Measurements from ENCODE around the gene HECTD1. TPM values are rescaled to one million over a fixed set of nuclear protein-coding genes. Genes with fewer than 3 reads are reported as not detected.
"Not testable (repeated sequence)": the region's sequence is repeated elsewhere in the genome, so short reads cannot be mapped to it uniquely, and the experiment has no call there.

HECTD1 gene
- total and polyA plus RNA-seq, 3 experiments from 2014 or later: 33.6 to 112 (median 101) TPM

DNA sequence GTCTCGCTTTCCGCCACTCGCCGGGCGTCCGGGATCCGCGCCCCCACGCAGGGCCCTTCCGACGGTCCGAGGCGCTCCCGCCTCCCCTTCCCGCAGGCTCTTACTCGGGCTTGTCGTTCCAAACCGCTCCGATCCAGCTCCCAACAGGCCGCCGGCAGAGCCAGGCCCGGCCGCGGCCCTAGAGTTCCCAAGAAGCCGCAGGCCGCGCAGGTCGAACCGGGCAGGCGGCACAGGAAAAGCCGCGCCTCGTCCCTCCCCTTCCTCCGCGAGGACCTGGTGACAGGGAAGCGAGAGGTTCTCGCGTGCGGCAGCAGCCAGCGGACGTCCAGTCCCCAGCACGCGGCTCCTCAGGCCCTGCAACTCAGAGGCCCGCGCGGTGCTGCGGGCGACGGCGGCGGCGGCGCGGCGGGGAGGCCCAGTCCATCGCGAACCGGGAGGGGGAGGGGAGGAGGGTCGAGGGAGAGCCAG is 272 bp downstream of the HECTD1 start:
- H3K4me1 ChIP-seq (ENCODE audit: insufficient read depth, low read length): peaks cover 38% of the 10 kb centered on the region
- Mint-ChIP-seq H3K4me3 (peak overlapping the region; percentile 88 to 98 (median 93)), H3K36me3 (peaks cover 0 to 34% (median 6%) of the 10 kb centered on the region in 3 donors), H3K9me3 (no peaks in the 10 kb centered on the region), H3K27me3 (peaks cover 0 to 5% of the 10 kb centered on the region in 2 donors), H3K27ac (peak overlapping the region; percentile 92 to 100 (median 96)), H3K4me1 (peaks cover 54 to 74% (median 71%) of the 10 kb centered on the region in 3 donors)
- H3K9me3 ChIP-seq (ENCODE audit: low read length): no peaks in the 10 kb centered on the region
- peak overlapping the region; percentile 96 for H3K27ac ChIP-seq (ENCODE audit: low read depth, low read length)
- CTCF ChIA-PET: interaction anchor here (0.8 to 3.0 kb wide), 28 partner anchors 9 to 219 kb away, joined by 3 to 12 read pairs (median 4); partner anchors contain the start of genes AP4S1 and STRN3
- H3K36me3 ChIP-seq (ENCODE audit: insufficient read depth, low read length): peaks cover 4% of the 10 kb centered on the region
- H3K27me3 ChIP-seq (ENCODE audit: insufficient read depth, low read length, poor library complexity, severe bottlenecking): no peaks in the 10 kb centered on the region
- no peak for DNase-seq
- POLR2A ChIA-PET: interaction anchor here (0.6 to 3.7 kb wide), 13 partner anchors 9 to 585 kb away, joined by 3 to 22 read pairs (median 4); partner anchors contain the start of genes AP4S1, HEATR5A, SCFD1 and STRN3
- peak overlapping the region; percentile 27 for H3K4me3 ChIP-seq (ENCODE audit: low read length)

DNA sequence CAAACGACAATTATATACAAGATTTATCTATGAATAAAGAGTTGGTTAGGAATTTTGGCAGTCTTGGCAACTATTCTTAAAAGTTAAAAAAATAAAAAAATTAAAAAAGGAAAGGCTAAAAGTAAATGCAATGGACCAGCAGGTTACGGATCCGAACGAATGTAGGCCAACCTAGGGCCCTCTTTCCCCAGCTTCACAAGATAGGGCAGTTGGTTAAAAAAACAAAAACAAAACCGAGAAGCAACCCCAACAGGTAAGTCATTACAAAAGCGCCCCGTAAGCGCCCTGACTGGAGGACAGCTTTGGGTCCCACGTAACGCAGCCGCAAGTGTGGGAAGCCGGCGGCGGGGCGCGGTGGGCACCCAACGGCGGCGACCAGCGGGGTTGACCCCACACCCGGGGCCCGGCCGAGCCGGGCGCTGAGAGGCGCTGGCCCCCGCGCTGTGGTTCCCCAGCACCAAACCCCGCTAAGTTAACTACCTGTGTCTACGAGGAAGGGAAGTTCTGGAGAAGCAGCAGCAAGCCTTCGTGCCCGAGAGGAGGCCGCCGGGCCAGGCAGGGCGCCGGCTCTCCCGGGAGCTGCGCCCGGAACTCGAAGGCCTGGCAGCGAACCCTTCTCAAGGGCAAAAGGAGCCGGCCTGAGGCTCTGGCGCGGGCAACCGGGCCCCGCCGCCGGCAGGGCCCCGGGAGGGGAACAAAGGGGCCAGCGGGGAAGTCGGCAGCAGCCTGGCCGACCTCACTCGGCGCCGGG is 882 bp downstream of the HECTD1 start:
- Histone ChIP-seq H3K9me3 (ENCODE audit: low read length) (no peaks in the 10 kb centered on the region), H3K36me3 (ENCODE audit: insufficient read depth, low read length) (peaks cover 4% of the 10 kb centered on the region), H3K4me1 (ENCODE audit: insufficient read depth, low read length) (peaks cover 38% of the 10 kb centered on the region), H3K27me3 (ENCODE audit: insufficient read depth, low read length, poor library complexity, severe bottlenecking) (no peaks in the 10 kb centered on the region), H3K4me3 (ENCODE audit: low read length) (peak overlapping the region; percentile 27), H3K27ac (ENCODE audit: low read depth, low read length) (peak overlapping the region; percentile 96)
- H3K4me1 Mint-ChIP-seq: peaks cover 53 to 76% (median 70%) of the 10 kb centered on the region in 3 donors
- CTCF ChIA-PET: interaction anchor here (0.8 to 3.0 kb wide), 21 partner anchors 9 to 181 kb away, joined by 3 to 12 read pairs (median 4); partner anchors contain the start of genes AP4S1 and STRN3
- peaks cover 0 to 5% of the 10 kb centered on the region in 2 donors for H3K27me3 Mint-ChIP-seq
- H3K9me3 Mint-ChIP-seq: no peaks in the 10 kb centered on the region
- peak; percentile 18 to 69 (median 65) for DNase-seq
- H3K4me3 Mint-ChIP-seq: peak overlapping the region; percentile 84 to 98 (median 92)
- peak overlapping the region; percentile 74 to 100 (median 96) for H3K27ac Mint-ChIP-seq
- H3K36me3 Mint-ChIP-seq: peaks cover 0 to 38% (median 5%) of the 10 kb centered on the region in 3 donors
- POLR2A ChIA-PET: interaction anchor here (1.1 to 3.7 kb wide), 10 partner anchors 12 to 256 kb away, joined by 3 to 22 read pairs (median 4); partner anchors contain the start of genes AP4S1, HEATR5A and STRN3

- peaks cover 52 to 77% (median 69%) of the 10 kb centered on the region in 3 donors for H3K4me1 Mint-ChIP-seq
- Histone ChIP-seq H3K27me3 (ENCODE audit: insufficient read depth, low read length, poor library complexity, severe bottlenecking) (no peaks in the 10 kb centered on the region), H3K27ac (ENCODE audit: low read depth, low read length) (peak overlapping the region; percentile 96), H3K4me1 (ENCODE audit: insufficient read depth, low read length) (peaks cover 37% of the 10 kb centered on the region), H3K36me3 (ENCODE audit: insufficient read depth, low read length) (peaks cover 4% of the 10 kb centered on the region), H3K9me3 (ENCODE audit: low read length) (no peaks in the 10 kb centered on the region), H3K4me3 (ENCODE audit: low read length) (peak overlapping the region; percentile 27)
- peaks cover 0 to 5% of the 10 kb centered on the region in 2 donors for H3K27me3 Mint-ChIP-seq
- H3K4me3 Mint-ChIP-seq: peak overlapping the region; percentile 78 to 98 (median 92)
- H3K9me3 Mint-ChIP-seq: no peaks in the 10 kb centered on the region
- ChIA-PET CTCF (interaction anchor here (1.3 to 2.1 kb wide), 3 partner anchors 13 to 180 kb away, joined by 3 to 7 read pairs (median 5); partner anchors contain the start of genes AP4S1 and STRN3), POLR2A (interaction anchor here (1.3 to 1.7 kb wide), 3 partner anchors 68 to 257 kb away, joined by 4 to 5 read pairs (median 4); no protein-coding TSS in a partner anchor)
- DNase-seq: peak in 1 of 5 donors; percentile 24
- peak overlapping the region; percentile 74 to 100 (median 95) for H3K27ac Mint-ChIP-seq
- peaks cover 0 to 44% (median 6%) of the 10 kb centered on the region in 3 donors for H3K36me3 Mint-ChIP-seq
Measured at GRCh38 chr14:31205681-31206535, 1.7 kb downstream of the HECTD1 start.

DNA sequence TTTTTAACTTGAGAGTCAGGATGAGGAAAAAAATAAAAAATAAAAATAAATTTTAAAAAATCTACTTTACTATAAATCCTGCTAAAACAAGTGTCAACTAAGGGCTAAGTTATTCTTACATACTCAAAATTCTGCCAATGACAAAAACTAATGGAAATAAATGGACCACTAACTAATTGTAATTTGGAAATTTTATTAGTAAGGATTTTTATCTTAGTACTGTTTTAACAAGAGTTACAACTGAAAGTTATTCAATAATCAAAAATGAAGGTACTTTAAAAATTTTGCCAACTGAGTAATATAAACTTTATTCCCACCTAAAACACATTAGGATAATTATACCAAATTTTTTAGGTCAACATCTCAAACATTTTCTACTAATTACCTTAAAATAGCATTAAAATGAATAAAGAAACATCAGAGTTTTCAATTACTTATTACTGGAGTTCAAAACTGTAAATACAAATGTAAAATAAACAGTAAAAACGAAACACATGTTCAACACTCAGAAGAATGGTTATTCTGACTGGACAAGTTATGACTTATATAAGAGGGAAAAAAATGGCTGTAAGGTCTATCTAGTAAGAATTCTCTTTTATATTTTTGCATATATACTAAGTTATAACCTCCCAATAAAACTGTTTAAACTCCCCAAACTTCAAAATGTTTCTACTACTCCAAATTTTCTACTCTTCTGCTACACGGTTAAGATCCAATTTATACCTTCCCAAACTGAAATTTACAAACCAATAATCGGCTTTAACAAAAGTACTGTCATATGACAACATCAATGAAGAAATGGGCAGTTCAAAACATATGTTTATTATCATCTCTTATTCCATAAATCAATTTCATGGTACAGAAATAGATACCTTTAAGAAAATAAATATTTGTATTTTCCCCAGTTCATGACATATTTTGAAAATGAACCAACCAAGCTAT is 2.7 kb downstream of the HECTD1 start:
- peaks cover 4% of the 10 kb centered on the region for H3K36me3 ChIP-seq (ENCODE audit: insufficient read depth, low read length)
- no peak for DNase-seq
- Mint-ChIP-seq H3K27ac (peak overlapping the region in 7 of 8 donors; percentile 9 to 98 (median 85)), H3K9me3 (no peaks in the 10 kb centered on the region), H3K27me3 (peaks cover 0 to 5% of the 10 kb centered on the region in 2 donors), H3K4me3 (peak overlapping the region; percentile 65 to 98 (median 92)), H3K4me1 (peaks cover 50 to 76% (median 68%) of the 10 kb centered on the region in 3 donors), H3K36me3 (peaks cover 0 to 52% (median 11%) of the 10 kb centered on the region in 3 donors)
- peaks cover 29% of the 10 kb centered on the region for H3K4me1 ChIP-seq (ENCODE audit: insufficient read depth, low read length)
- ChIA-PET CTCF (no interaction called here), POLR2A (interaction anchor here (1.3 kb wide), 1 partner anchor 87 kb away, joined by 5 read pairs; no protein-coding TSS in a partner anchor)
- no peak overlapping the region for H3K27ac ChIP-seq (ENCODE audit: low read depth, low read length)
- no peaks in the 10 kb centered on the region for H3K27me3 ChIP-seq (ENCODE audit: insufficient read depth, low read length, poor library complexity, severe bottlenecking)
- H3K4me3 ChIP-seq (ENCODE audit: low read length): peak overlapping the region; percentile 27
- no peaks in the 10 kb centered on the region for H3K9me3 ChIP-seq (ENCODE audit: low read length)

GRCh38 chr14:31203899-31204592 is 3.5 kb downstream of the HECTD1 start:
- H3K9me3 ChIP-seq (ENCODE audit: low read length); H3K27me3 ChIP-seq (ENCODE audit: insufficient read depth, low read length, poor library complexity, severe bottlenecking); H3K36me3 ChIP-seq (ENCODE audit: insufficient read depth, low read length); H3K4me3 ChIP-seq (ENCODE audit: low read length); H3K9me3 Mint-ChIP-seq; H3K27me3 Mint-ChIP-seq; H3K27ac ChIP-seq (ENCODE audit: low read depth, low read length); H3K4me3 Mint-ChIP-seq; DNase-seq; POLR2A ChIA-PET: not testable (repeated sequence)
- peaks cover 20% of the 10 kb centered on the region for H3K4me1 ChIP-seq (ENCODE audit: insufficient read depth, low read length)
- H3K36me3 Mint-ChIP-seq: peaks cover 0 to 56% (median 14%) of the 10 kb centered on the region in 3 donors
- peaks cover 48 to 75% (median 68%) of the 10 kb centered on the region in 3 donors for H3K4me1 Mint-ChIP-seq
- CTCF ChIA-PET: interaction anchor here (1.0 kb wide), 1 partner anchor 76 kb away, joined by 3 read pairs; no protein-coding TSS in a partner anchor
- peak overlapping the region in 2 of 8 donors; percentile 10 to 46 for H3K27ac Mint-ChIP-seq

DNA sequence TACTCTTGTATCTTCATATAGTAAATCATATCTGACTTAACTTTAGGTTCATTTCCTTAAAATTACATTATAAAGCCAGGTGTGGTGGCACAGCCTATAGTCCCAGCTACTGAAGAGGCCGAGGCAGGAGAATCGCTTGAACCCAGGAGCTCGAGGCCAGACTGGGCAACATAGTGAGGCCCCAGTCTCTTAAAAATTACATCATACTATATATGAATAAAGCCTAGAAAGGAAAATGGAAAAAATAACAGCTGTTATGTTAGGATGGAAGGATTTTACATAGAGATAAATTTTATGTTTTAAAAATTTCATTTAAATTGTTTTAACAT is 4.2 kb downstream of the HECTD1 start:
- Mint-ChIP-seq H3K27me3 (peaks cover 0 to 3% of the 10 kb centered on the region in 2 donors), H3K36me3 (peaks cover 0 to 60% (median 14%) of the 10 kb centered on the region in 3 donors), H3K4me1 (peaks cover 44 to 76% (median 63%) of the 10 kb centered on the region in 3 donors), H3K9me3 (no peaks in the 10 kb centered on the region), H3K4me3 (peak overlapping the region in 2 of 7 donors; percentile 6 to 9), H3K27ac (peak overlapping the region in 3 of 8 donors; percentile 12 to 76 (median 71))
- H3K36me3 ChIP-seq (ENCODE audit: insufficient read depth, low read length): peaks cover 4% of the 10 kb centered on the region
- H3K27ac ChIP-seq (ENCODE audit: low read depth, low read length): no peak overlapping the region
- no peak for DNase-seq
- peaks cover 20% of the 10 kb centered on the region for H3K4me1 ChIP-seq (ENCODE audit: insufficient read depth, low read length)
- no peak overlapping the region for H3K4me3 ChIP-seq (ENCODE audit: low read length)
- CTCF ChIA-PET: interaction anchor here (1.0 kb wide), 1 partner anchor 75 kb away, joined by 3 read pairs; no protein-coding TSS in a partner anchor
- H3K9me3 ChIP-seq (ENCODE audit: low read length): no peaks in the 10 kb centered on the region
- H3K27me3 ChIP-seq (ENCODE audit: insufficient read depth, low read length, poor library complexity, severe bottlenecking): no peaks in the 10 kb centered on the region
- POLR2A ChIA-PET: no interaction called here
